A549 (cell line): ENCODE data around the gene IQCN. TPM values are rescaled to one million over a fixed set of nuclear protein-coding genes. Genes with fewer than 3 reads are reported as not detected.

Experiments
- ATAC-seq, 2 experiments: fragments of 200-7000 bp in 1 of 2; fragments of >200 bp in 1 of 2; cut with Nextera tagmentation in 1 of 2; cut with Tn5 transposase in 1 of 2; 3 replicates each; pipeline versions ENCODE4 v1.8.0 to v1.9.1; 2018 to 2020; ENCODE audit warnings: mild to moderate bottlenecking in 1 of 2, moderate library complexity in 1 of 2
- CTCF ChIA-PET: fragments of 300-600 bp; sonication (Branson Sonifier 250); formaldehyde crosslinking; extraction: SDS; loops from one replicate; lab custom pipeline; 2021; ENCODE audit warnings: antibody characterized with exemption, inconsistent platforms; lab: Yijun Ruan, JAX
- POLR2A ChIA-PET: fragments of 350-600 bp; formaldehyde crosslinking; extraction: SDS; loops from one replicate; lab custom pipeline; 2021; ENCODE audit warnings: antibody characterized with exemption, inconsistent platforms; lab: Yijun Ruan, JAX
- DNase-seq, 2 experiments: peaks; one replicate each; pipeline versions ENCODE4 v3.0.0 to v3.0.0-alpha.2; 2011 to 2016; ENCODE audit warnings: low read depth in 1 of 2, low spot score in 1 of 2
- FAIRE-seq: peaks from 2 replicates; lab custom pipeline; 2011; peaks lifted over from hg19 to GRCh38; lab: Jason Lieb, UNC
- H3K27ac ChIP-seq, 2 experiments: fragments of >200 bp; sonication (Bioruptor Twin); formaldehyde crosslinking; 3 replicates each; pipeline ENCODE4 v1.5.1; 2016 to 2017
- H3K4me1 ChIP-seq: fragments of >200 bp; sonication (Bioruptor Twin); formaldehyde crosslinking; 3 replicates; pipeline ENCODE4 v1.6.1; 2016
- H3K4me2 ChIP-seq: fragments of >200 bp; sonication (Bioruptor Twin); formaldehyde crosslinking; 3 replicates; pipeline ENCODE4 v1.6.1; 2016
- H3K4me3 ChIP-seq: fragments of >200 bp; sonication (Bioruptor Twin); formaldehyde crosslinking; 3 replicates; pipeline ENCODE4 v1.5.1; 2016
- H3K9me3 ChIP-seq: fragments of >200 bp; sonication (Bioruptor Twin); formaldehyde crosslinking; 3 replicates; pipeline ENCODE4 v1.6.1; 2016
- BCL3 ChIP-seq: fragments of >200 bp; sonication (Bioruptor Twin); formaldehyde crosslinking; IDR thresholded peaks from 3 replicates; pipeline ENCODE4 v1.6.1; 2016
- CTCF ChIP-seq: fragments of >200 bp; sonication (Bioruptor Twin); formaldehyde crosslinking; IDR thresholded peaks from 3 replicates; pipeline ENCODE4 v1.5.1; 2016
- ELK1 ChIP-seq: fragments of 150-350 bp; IDR thresholded peaks from 2 replicates; pipeline ENCODE4 v1.6.1; 2014; ENCODE audit warnings: low read depth, mild to moderate bottlenecking, low read length
- EP300 ChIP-seq, 2 experiments: fragments of >200 bp; sonication (Bioruptor Twin); formaldehyde crosslinking; IDR thresholded peaks; 2 replicates in 1 of 2; 3 replicates in 1 of 2; pipeline ENCODE4 v1.6.1; 2016 to 2017
- ESRRA ChIP-seq: fragments of 150-350 bp; IDR thresholded peaks from 2 replicates; pipeline ENCODE4 v1.6.1; 2014; ENCODE audit warnings: mild to moderate bottlenecking, low read length, borderline replicate concordance
- FOSL2 ChIP-seq, 2 experiments: fragments of 450-650 bp in 1 of 2; fragments of >200 bp in 1 of 2; sonication (Bioruptor Twin) in 1 of 2; formaldehyde crosslinking; IDR thresholded peaks; 2 replicates each; pipeline versions ENCODE4 v1.5.0 to v1.6.1; 2016 to 2020; ENCODE audit warnings: mild to moderate bottlenecking in 1 of 2, moderate library complexity in 1 of 2
- HDAC2 ChIP-seq: fragments of 200-600 bp; sonication (generic); IDR thresholded peaks from 2 replicates; pipeline ENCODE4 v1.6.1; 2016
- MYC ChIP-seq: IDR thresholded peaks from 2 replicates; pipeline ENCODE4 v1.6.1; 2012; ENCODE audit warnings: mild to moderate bottlenecking, inconsistent platforms, low read length, improper control_type of control experiment, borderline replicate concordance
- POLR2AphosphoS2 ChIP-seq: conservative IDR thresholded peaks from 2 replicates; pipeline ENCODE4 v1.6.1; 2012; ENCODE audit warnings: low read length, improper control_type of control experiment, inconsistent platforms
- RFX5 ChIP-seq: fragments of 450-650 bp; IDR thresholded peaks from 2 replicates; pipeline ENCODE4 v1.7.1; 2014; ENCODE audit warnings: antibody characterized with exemption, mild to moderate bottlenecking, moderate library complexity
- USF2 ChIP-seq: fragments of 450-650 bp; IDR thresholded peaks from 2 replicates; pipeline ENCODE4 v1.6.1; 2014; ENCODE audit warnings: antibody characterized with exemption
- WGBS: methylation state at CpG from one replicate; pipeline ENCODE4 v1.1.6; 2017; ENCODE audit errors: missing lambda C conversion rate; 5-methylcytosine and 5-hydroxymethylcytosine counted together
- polyA plus RNA-seq, 4 experiments: library from polyadenylated mRNA; depleted of rRNA in 3 of 4; stranded (reverse); fragments of >200 nt; fragmentation: RNase III in 1 of 4; extraction: RNeasy Plus Mini Kit Qiagen cat#74134 plus additional on column Dnase treatment in 1 of 4; gene quantifications; 2 replicates in 3 of 4; 3 replicates in 1 of 4; pipeline ENCODE4 v1.2.3, GENCODE V29; 2011 to 2017
- TF ChIP-seq, protein P1 (sequence below): IDR thresholded peaks from 2 replicates; pipeline ENCODE4 v1.6.1; 2012
- TF ChIP-seq, protein P2 (sequence below): IDR thresholded peaks from 2 replicates; pipeline ENCODE4 v1.6.1; 2012; ENCODE audit warnings: low read depth, borderline replicate concordance

IQCN gene
- polyA plus RNA-seq, 2 of the 4 experiments (the other 2 are of a cell fraction), result 0.34 to 0.50 TPM

DNA sequence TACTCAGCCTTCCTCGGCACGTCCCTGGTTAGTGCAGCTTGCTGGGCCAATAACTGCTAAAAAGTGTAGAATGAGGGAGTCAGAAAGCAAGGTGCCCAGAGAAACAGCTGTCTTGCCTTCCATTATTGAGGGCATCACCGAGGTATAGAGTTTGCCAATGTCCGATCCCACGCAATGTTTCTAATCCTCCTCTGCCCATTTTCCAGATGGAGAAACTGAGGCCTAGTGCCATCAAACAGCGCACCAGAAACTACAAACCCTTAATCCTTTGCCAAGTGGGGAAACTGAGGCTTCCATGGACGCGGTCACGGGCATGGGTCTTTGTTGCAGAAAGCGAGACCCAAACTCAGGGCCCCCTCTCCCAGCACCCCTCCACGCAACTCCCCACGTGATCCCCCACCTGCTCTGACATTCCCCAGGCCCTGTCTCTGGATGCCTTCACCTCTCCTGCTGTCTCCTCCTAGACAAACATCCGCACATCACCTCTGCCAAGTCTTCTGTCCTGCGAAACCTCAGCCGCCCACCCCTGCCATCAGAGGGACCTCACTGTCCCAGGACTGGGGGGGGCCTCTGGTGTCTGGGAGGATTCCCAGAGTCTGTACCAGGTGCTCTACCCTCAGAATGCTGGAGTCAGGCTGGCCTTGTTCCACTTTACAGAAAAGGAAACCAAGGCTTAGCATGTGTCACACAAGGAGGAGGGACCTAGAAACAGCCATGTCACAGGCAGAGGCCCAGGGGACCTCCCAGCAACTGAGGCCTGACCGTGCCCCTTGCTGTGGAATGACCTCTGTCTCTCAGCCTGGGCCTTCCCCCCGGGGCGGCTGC, 47.1 kb downstream of the IQCN start:
- WGBS, result 88% methylated on average over 15 of the region's 18 CpGs
- ChIA-PET POLR2A (no interaction called here), CTCF (interaction anchor here (2.4 kb wide), 1 partner anchor 25 kb away, joined by 9 read pairs; no protein-coding TSS in a partner anchor)
- H3K9me3 ChIP-seq, result no peaks in the 10 kb centered on the region
- peaks cover 19% of the 10 kb centered on the region for H3K4me1 ChIP-seq
- no peak overlapping the region for H3K4me2 ChIP-seq
- FAIRE-seq (no peak), ATAC-seq (no peak), DNase-seq (no peak)
- H3K27ac ChIP-seq, result no peak overlapping the region
- H3K4me3 ChIP-seq, result no peak overlapping the region
- TF ChIP-seq, protein P1, sequence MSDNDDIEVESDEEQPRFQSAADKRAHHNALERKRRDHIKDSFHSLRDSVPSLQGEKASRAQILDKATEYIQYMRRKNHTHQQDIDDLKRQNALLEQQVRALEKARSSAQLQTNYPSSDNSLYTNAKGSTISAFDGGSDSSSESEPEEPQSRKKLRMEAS, result no peak
- TF ChIP-seq CTCF (no peak), EP300 (IDR thresholded peaks at IDR 0.05) (no peak), POLR2AphosphoS2 (no peak), FOSL2 (IDR thresholded peaks at IDR 0.05) (no peak), FOSL2 (CRISPR knock-in tag; IDR thresholded peaks at IDR 0.05) (no peak), HDAC2 (no peak), ESRRA (no peak)
- TF ChIP-seq, protein P2, sequence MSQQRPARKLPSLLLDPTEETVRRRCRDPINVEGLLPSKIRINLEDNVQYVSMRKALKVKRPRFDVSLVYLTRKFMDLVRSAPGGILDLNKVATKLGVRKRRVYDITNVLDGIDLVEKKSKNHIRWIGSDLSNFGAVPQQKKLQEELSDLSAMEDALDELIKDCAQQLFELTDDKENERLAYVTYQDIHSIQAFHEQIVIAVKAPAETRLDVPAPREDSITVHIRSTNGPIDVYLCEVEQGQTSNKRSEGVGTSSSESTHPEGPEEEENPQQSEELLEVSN, result no peak

DNA sequence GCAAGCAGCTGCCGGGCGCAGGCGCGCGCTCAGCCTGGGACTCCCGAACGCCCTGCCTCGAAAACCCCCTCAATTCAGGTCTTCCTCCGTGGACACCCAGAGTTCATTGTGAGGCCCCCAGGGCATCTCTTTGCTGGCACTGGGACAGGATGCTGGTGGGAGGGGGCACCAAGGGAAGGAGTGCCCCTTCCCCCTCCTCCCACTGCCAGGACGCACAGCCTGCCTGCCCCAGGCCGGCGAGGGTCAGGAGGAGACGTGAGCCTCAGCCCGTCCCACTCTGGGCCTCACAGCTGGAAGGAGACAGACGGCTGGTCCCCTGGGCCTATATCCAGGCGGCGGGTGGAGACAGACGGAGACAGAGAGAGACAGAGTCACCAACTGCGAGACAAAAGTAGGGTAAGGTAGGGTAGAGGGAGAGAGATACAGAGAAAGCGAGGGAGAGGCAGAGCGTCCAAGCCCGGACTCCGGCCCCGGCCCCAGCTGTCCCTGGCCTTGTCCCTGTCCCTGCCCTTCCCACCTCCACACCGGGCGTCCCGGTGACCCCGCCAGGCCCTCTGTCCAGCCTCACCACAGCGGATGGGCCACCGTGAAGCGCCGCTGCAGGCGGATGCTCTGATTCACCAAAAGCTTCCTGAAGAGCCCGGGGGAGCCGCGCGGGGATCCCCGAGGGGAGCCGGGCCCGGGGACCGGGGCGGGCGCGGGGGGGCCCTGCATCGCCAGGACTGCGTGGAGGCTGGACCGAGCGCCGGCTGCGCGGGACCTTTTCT, 48.4 kb downstream of the IQCN start, which contains the start of gene PDE4C:
Gene PDE4C, minus strand, starts transcription at position 737 of the 767 bp plus-strand sequence. Its CDS starts 23 bp downstream, at position 714.
- H3K4me2 ChIP-seq, result peak within 1 kb of the TSS; percentile 84; the same call in 2 of the 3 replicates
- WGBS, result 50% methylated on average over 27 of the region's 51 CpGs
- H3K4me1 ChIP-seq, result peaks cover 8% of the 10 kb centered on the region
- FAIRE-seq (no peak), DNase-seq (no peak), ATAC-seq (no peak)
- no peaks in the 10 kb centered on the region for H3K9me3 ChIP-seq
- CTCF ChIA-PET, result interaction anchor here (1.3 to 2.4 kb wide), 2 partner anchors 26 to 54 kb away, joined by 3 to 9 read pairs; no protein-coding TSS in a partner anchor
- H3K4me3 ChIP-seq, result no peak within 1 kb of the TSS; the same call in 2 of the 3 replicates
- peak within 1 kb of the TSS in 1 of 2 experiments; percentile 85; a peak in 2 of 6 replicates for H3K27ac ChIP-seq
- POLR2A ChIA-PET, result no interaction called here
- TF ChIP-seq FOSL2 (IDR thresholded peaks at IDR 0.05), result no peak
- TF ChIP-seq FOSL2 (CRISPR knock-in tag; IDR thresholded peaks at IDR 0.05), result no peak

- peak overlapping the region in 1 of 2 experiments; percentile 85; a peak in 2 of 6 replicates for H3K27ac ChIP-seq
- CTCF ChIA-PET, result interaction anchor here (1.3 to 2.4 kb wide), 2 partner anchors 27 to 54 kb away, joined by 3 to 9 read pairs; no protein-coding TSS in a partner anchor
These were observed 48.9 kb downstream of the IQCN start for GRCh38 chr19:18225355-18225701.

More at GRCh38 chr19:18225355-18225701, 48.9 kb downstream of the IQCN start:
- DNase-seq, result no peak
- no peaks in the 10 kb centered on the region for H3K9me3 ChIP-seq
- H3K4me2 ChIP-seq, result peak overlapping the region; percentile 84; the same call in 2 of the 3 replicates
- POLR2A ChIA-PET, result no interaction called here
- no peak for FAIRE-seq
- WGBS, result 82% methylated on average over 10 of the region's 16 CpGs
- TF ChIP-seq ELK1 (no peak), MYC (no peak), RFX5 (no peak), CTCF (no peak), USF2 (no peak), BCL3 (no peak)
- ATAC-seq, result no peak
- H3K4me1 ChIP-seq, result peaks cover 5% of the 10 kb centered on the region; the same call in 2 of the 3 replicates
- no peak overlapping the region; the same call in 2 of the 3 replicates for H3K4me3 ChIP-seq
